Measurements from ENCODE around the gene MYZAP.

MYZAP gene

DNA sequence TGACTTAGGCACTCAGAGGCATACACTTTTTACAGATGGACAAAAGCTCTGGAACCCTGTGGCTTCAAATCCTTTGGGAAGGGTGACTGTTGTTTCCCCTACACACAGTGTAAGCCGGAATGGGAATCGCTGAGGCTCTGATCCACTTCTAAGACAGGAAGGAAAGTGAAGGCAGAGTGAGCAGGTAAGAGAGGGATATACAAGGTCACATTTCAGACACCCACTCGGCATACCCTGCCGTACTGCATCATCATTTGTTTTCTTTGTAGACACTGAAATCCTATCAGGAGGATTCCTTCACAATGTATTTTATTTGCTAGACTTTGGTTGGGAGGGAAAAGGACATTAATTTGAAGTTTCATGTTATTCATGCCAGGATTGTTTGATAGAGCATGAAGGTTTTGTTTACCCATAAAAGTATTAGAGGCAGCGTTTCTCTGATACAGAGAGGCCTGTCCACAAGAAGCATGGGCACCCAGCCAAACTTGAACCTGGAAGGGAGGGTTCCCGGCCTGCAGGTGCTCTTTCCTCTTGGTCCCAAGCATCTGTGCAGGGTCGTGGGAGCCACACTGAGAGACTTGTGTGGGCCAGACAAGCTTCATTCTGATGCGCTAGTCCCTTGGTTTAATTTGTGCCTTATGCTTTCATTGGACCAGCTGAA is 92.9 kb downstream of the MYZAP start:
- Histone ChIP-seq H3K27ac (no peak overlapping the region), H3K4me1 (ENCODE audit: control insufficient read depth in 1 of 2, insufficient read depth in 1 of 2, low read depth in 1 of 2, low read length in 1 of 2) (no peaks in the 10 kb centered on the region), H3K4me3 (ENCODE audit: low read depth in 1 of 2, low read length in 1 of 2) (no peak overlapping the region), H3K36me3 (no peaks in the 10 kb centered on the region), H3K27me3 (no peaks in the 10 kb centered on the region), H3K9me3 (no peaks in the 10 kb centered on the region)
- TF ChIP-seq, protein P1, sequence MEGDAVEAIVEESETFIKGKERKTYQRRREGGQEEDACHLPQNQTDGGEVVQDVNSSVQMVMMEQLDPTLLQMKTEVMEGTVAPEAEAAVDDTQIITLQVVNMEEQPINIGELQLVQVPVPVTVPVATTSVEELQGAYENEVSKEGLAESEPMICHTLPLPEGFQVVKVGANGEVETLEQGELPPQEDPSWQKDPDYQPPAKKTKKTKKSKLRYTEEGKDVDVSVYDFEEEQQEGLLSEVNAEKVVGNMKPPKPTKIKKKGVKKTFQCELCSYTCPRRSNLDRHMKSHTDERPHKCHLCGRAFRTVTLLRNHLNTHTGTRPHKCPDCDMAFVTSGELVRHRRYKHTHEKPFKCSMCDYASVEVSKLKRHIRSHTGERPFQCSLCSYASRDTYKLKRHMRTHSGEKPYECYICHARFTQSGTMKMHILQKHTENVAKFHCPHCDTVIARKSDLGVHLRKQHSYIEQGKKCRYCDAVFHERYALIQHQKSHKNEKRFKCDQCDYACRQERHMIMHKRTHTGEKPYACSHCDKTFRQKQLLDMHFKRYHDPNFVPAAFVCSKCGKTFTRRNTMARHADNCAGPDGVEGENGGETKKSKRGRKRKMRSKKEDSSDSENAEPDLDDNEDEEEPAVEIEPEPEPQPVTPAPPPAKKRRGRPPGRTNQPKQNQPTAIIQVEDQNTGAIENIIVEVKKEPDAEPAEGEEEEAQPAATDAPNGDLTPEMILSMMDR (IDR thresholded peaks at IDR 0.05), result no peak

DNA sequence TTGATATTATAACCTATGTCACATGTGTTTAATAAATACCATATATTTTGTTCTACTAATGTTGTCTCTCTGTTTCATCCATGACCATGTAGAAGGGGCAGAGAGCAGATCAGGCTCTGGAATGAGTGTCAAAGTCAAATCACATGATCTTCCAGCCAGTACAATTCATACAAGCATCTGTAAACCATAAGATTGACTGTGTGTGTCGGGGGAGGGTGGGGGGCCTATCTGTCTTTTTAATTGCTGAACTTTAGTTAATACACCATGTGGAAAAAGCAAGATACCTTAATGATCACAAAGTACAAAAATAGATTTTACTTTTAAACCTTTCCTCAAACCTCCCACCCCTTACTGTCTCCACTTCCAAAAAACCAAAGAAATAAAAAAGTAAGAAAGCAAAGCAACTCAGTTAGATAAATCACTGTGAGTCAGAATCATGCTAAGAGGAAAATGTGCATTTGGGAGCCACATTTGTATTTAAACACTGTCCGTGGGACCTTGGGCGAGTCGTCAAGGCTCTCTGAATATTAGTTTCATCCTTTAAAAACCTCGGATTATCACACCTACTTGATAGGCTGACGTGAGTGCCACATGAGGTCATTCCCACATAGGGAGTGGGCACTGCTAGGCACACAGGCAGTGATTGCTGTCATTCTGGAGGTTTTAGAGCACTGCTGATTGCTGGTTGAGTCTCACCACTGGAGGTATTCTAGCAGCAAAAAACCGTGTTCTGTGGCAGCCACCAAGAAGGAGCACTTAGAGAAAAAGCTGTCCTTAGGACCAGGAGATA is 93.8 kb downstream of the MYZAP start:
- Histone ChIP-seq H3K4me1 (ENCODE audit: control insufficient read depth in 1 of 2, insufficient read depth in 1 of 2, low read depth in 1 of 2, low read length in 1 of 2) (no peaks in the 10 kb centered on the region), H3K4me3 (ENCODE audit: low read depth in 1 of 2, low read length in 1 of 2) (no peak overlapping the region), H3K9me3 (no peaks in the 10 kb centered on the region), H3K36me3 (no peaks in the 10 kb centered on the region), H3K27me3 (no peaks in the 10 kb centered on the region), H3K27ac (no peak overlapping the region)
- TF ChIP-seq, protein P1 (IDR thresholded peaks at IDR 0.05), result no peak

DNA sequence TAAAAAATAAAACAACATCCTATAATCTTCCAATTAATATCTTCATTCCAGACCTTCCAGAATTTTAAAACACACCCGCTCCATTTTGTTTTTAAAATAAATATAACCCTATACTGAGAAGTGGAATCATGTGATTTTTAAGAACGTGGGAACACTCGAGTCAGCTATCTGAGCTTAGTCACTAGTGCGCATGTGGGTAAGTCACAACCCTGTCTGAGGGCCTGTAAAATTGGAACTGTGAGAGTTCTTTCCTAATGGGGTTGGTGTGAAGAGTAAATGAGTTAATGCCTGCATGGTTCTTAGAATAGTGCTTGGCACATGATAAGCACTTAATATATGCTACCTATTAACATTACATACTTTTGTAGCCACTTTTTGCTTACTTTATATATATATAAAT is 95.0 kb downstream of the MYZAP start:
- Histone ChIP-seq H3K4me1 (ENCODE audit: control insufficient read depth in 1 of 2, insufficient read depth in 1 of 2, low read depth in 1 of 2, low read length in 1 of 2) (no peaks in the 10 kb centered on the region), H3K27ac (no peak overlapping the region), H3K36me3 (no peaks in the 10 kb centered on the region), H3K9me3 (no peaks in the 10 kb centered on the region), H3K4me3 (ENCODE audit: low read depth in 1 of 2, low read length in 1 of 2) (no peak overlapping the region), H3K27me3 (no peaks in the 10 kb centered on the region)
- TF ChIP-seq, protein P1 (IDR thresholded peaks at IDR 0.05), result no peak

DNA sequence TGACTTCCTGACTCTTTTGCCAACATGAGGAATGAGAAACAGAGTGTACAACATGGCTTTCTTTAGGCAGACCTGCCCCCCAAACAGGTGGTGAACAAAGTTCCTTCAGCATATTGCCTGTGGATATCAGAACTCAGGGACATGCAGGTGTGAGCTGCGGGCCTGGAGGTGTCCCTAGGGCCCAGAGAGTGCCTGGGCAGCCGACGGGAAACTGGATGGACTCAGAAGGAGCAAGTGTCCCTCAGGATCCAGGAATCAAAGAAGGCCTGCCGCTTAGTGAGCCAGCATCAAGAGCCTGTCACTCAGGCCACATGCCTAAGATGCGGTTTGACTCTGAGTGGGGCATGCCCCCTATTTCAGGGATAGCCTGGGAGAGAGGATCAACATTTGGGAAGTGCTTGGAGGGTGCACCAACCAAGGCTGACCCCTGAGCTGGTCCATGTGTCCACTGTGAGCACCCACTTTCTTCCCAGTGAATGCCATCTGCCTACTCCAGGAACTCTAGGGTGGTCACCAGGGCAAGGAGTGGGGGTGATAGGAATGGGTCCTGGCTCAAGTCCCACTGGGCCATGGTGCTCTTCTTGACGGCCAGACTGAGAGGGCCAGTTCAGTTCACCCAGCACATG is 98.8 kb downstream of the MYZAP start:
- H3K36me3 ChIP-seq, result no peaks in the 10 kb centered on the region
- H3K4me1 ChIP-seq (ENCODE audit: control insufficient read depth in 1 of 2, insufficient read depth in 1 of 2, low read depth in 1 of 2, low read length in 1 of 2), result no peaks in the 10 kb centered on the region
- no peak overlapping the region for H3K27ac ChIP-seq
- H3K9me3 ChIP-seq, result no peaks in the 10 kb centered on the region
- TF ChIP-seq, protein P1 (IDR thresholded peaks at IDR 0.05), result no peak
- H3K4me3 ChIP-seq (ENCODE audit: low read depth in 1 of 2, low read length in 1 of 2), result no peak overlapping the region
- peaks cover 8% of the 10 kb centered on the region for H3K27me3 ChIP-seq

DNA sequence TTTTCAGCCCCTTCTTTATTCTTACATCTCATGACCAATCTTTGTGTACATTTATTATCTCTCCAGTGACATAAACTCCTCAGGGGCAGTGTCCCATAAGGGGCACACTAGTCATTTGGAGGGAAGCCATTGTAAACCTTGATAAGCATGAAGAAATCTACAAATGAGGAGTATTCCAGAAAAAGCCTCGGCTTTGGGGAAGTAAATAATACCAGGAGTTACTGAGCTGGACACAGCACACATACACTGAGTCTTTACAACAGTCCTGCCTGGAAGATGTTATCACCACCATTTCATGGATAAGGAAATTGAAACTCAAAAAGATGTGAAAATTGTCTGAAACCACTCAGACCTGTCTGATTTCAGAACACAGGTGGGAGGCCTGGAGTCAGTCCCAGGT is 99.4 kb downstream of the MYZAP start:
- TF ChIP-seq, protein P1 (IDR thresholded peaks at IDR 0.05), result no peak
- no peaks in the 10 kb centered on the region for H3K9me3 ChIP-seq
- H3K27ac ChIP-seq, result no peak overlapping the region

More for the DNA sequence above, 99.4 kb downstream of the MYZAP start:
- H3K4me3 ChIP-seq (ENCODE audit: low read depth in 1 of 2, low read length in 1 of 2), result no peak overlapping the region
- H3K27me3 ChIP-seq, result peaks cover 9% of the 10 kb centered on the region
- no peaks in the 10 kb centered on the region for H3K36me3 ChIP-seq
- no peaks in the 10 kb centered on the region for H3K4me1 ChIP-seq (ENCODE audit: control insufficient read depth in 1 of 2, insufficient read depth in 1 of 2, low read depth in 1 of 2, low read length in 1 of 2)

Data from neutrophil (primary cell).